ENCODE data around the gene PLGLB1.
"Not testable (repeated sequence)": the region's sequence is repeated elsewhere in the genome, so short reads cannot be mapped to it uniquely, and the experiment has no call there.

The PLGLB1 gene

GRCh38 chr2:87021744-87022143 is at the start of gene PLGLB1:
TSS of gene PLGLB1 (minus strand) at chr2:87021844. CDS start at chr2:87021783, 61 bp downstream.
- DNase-seq (ENCODE audit: low read depth in 2 of 2): not testable (repeated sequence)

GRCh38 chr2:87064305-87064704 is 42.7 kb upstream of the PLGLB1 start:
- not testable (repeated sequence) for DNase-seq (ENCODE audit: low read depth in 2 of 2)

- not testable (repeated sequence) for DNase-seq (ENCODE audit: low read depth in 2 of 2)
Observed at GRCh38 chr2:87063431-87063830, 41.8 kb upstream of the PLGLB1 start.

- not testable (repeated sequence) for DNase-seq (ENCODE audit: low read depth in 2 of 2)
Observed at GRCh38 chr2:87061519-87061918, 39.9 kb upstream of the PLGLB1 start.

- DNase-seq (ENCODE audit: low read depth in 2 of 2): not testable (repeated sequence)
Observed at GRCh38 chr2:87057606-87058005, 36.0 kb upstream of the PLGLB1 start.

- not testable (repeated sequence) for DNase-seq (ENCODE audit: low read depth in 2 of 2)
Observed at GRCh38 chr2:87056843-87057242, 35.2 kb upstream of the PLGLB1 start.

- DNase-seq (ENCODE audit: low read depth in 2 of 2): not testable (repeated sequence)
Observed at GRCh38 chr2:87056435-87056834, 34.8 kb upstream of the PLGLB1 start.

- DNase-seq (ENCODE audit: low read depth in 2 of 2): not testable (repeated sequence)
Observed at GRCh38 chr2:87054375-87054774, 32.7 kb upstream of the PLGLB1 start.

- DNase-seq (ENCODE audit: low read depth in 2 of 2): not testable (repeated sequence)
Observed at GRCh38 chr2:87041321-87041978, 19.8 kb upstream of the PLGLB1 start.

GRCh38 chr2:87028607-87029006 is 7.0 kb upstream of the PLGLB1 start:
- DNase-seq (ENCODE audit: low read depth in 2 of 2): not testable (repeated sequence)

- DNase-seq (ENCODE audit: low read depth in 2 of 2): not testable (repeated sequence)
Observed at GRCh38 chr2:87026816-87027215, 5.2 kb upstream of the PLGLB1 start.

GRCh38 chr2:87025927-87026326 is 4.3 kb upstream of the PLGLB1 start:
- not testable (repeated sequence) for DNase-seq (ENCODE audit: low read depth in 2 of 2)

GRCh38 chr2:87023988-87024615 is 2.5 kb upstream of the PLGLB1 start:
- not testable (repeated sequence) for DNase-seq (ENCODE audit: low read depth in 2 of 2)

GRCh38 chr2:87021043-87021442 is 601 bp downstream of the PLGLB1 start:
- not testable (repeated sequence) for DNase-seq (ENCODE audit: low read depth in 2 of 2)

GRCh38 chr2:87019053-87019452 is 2.6 kb downstream of the PLGLB1 start:
- not testable (repeated sequence) for DNase-seq (ENCODE audit: low read depth in 2 of 2)

- DNase-seq (ENCODE audit: low read depth in 2 of 2): not testable (repeated sequence)
Observed at GRCh38 chr2:87014489-87015169, 7.0 kb downstream of the PLGLB1 start.

- not testable (repeated sequence) for DNase-seq (ENCODE audit: low read depth in 2 of 2)
Observed at GRCh38 chr2:87004398-87004797, 17.2 kb downstream of the PLGLB1 start.

All from stimulated activated CD4-positive, alpha-beta T cell treated with anti-CD3 and anti-CD28 coated beads, Interleukin-12 subunit alpha, Interleukin-12 subunit beta, amount 100 ng/mL, for 24 hours (primary cell).